SHP77 (cell line): ENCODE data around the gene FGFBP1.

Source experiments
- DNase-seq, 2 experiments: peaks; one replicate each; lab custom pipeline; 2025; lab: John Stamatoyannopoulos, UW

The FGFBP1 gene

DNA sequence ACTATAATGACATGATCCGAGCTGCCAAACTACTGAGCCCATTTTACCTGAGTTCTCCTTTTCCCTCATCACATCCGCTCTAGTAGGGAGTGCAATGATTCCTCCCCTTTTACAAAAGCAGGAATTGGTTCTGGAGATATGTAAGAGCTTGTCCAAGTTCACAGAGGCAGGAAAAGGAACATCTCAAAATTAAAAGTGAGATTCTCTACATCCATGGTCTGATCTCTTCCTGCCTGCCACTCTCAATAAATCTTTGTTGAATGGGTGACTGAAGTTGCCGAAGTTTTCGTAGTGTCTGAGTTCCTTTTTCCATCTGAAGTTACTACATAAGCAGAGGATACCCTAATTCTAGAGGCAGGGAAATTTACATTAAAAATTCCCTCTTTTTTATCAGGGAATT is at the start of gene FGFBP1:
FGFBP1 (minus strand) TSS at position 101 of the 400 bp plus-strand sequence. CDS start 2,108 bp downstream, outside the sequence.
- DNase-seq, result no peak

DNA sequence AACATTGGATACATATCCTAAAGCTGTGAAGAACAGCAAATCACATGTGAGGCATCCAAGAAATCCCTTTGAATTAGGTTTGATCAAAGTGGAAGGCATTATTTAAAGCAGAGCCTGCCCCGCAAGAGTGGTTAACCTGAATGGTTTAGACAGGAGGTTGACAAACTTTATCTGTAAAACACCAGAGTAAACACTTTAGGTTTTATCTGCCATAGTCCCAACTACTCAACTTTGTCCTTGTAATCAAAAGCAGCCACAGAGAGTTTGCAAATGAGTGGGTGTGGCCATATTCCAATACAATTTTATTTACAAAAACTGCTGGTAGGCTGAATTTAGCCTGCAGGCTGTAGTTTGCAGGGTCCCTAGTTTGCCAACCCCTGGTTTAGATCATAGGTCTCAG is 49.7 kb upstream of the FGFBP1 start:
- no peak for DNase-seq

DNA sequence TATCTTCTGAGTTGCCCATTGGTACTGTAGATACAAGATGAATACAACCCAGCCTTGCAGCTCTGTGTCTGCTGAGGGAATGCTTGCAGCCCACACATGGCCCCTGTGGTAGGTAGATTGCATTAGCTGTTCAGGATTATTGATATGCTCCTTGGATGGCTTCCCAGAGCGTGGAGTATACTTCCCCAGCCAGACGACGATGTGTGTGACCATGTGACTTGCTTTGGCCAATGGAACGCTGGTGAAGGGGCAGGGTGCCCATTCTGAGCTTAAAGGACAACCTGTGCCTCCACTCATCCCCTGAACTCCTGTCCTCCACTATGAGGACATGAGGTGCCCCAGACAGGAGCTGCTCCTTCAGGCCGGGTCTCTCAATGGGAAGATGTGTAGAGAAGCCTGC is 48.4 kb upstream of the FGFBP1 start:
- no peak for DNase-seq

DNA sequence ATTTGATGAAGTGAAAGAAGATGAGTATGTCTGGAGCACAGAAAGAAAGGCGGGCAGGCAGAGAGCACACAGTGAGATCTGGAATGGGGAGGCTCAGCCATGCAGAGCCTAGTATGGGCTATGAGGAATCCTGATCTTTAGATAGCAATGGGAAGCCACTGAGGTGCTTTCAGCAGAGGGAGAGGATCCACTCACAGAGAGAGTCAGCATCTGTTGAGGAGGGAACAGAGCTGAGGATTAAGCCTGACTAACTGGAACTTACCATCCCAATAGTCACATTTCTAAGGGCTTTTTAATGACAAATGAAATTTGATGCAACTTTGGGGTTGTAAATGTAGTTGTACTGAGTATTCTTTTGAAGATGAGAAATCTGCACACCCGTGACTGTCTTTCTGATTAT is 45.1 kb upstream of the FGFBP1 start:
- no peak for DNase-seq

DNA sequence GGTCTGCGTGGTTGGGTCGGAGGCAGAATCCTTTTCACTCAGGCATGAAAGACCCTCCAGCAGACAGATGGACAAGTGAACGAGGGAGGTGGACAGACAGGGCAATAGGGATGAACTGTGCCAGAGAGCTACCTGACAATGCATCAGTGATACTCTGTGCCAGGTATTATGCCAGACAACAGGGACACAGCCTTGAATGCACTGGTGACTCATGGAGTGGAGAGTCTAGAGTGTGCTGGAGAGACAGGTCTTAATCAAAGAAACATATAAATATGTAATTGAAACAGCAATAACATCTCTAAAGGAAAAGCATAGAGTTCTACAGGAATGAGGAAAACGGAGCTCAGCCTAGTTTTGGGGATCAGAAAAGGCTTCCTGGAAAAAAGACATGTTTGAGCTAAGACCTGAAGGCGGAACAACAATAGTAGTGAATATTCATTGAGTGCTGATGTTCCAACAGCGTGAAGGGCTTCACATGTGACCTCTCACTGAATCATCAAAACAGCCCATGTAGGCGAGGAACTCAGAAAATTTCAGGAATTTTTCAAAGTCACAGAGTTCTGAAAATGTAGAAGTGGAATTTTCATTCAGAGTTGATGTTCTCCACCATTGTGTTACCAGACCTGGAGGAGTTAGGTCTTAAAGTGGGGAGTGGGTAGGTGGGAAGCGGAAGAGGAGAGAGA is 44.4 kb upstream of the FGFBP1 start:
- no peak for DNase-seq

DNA sequence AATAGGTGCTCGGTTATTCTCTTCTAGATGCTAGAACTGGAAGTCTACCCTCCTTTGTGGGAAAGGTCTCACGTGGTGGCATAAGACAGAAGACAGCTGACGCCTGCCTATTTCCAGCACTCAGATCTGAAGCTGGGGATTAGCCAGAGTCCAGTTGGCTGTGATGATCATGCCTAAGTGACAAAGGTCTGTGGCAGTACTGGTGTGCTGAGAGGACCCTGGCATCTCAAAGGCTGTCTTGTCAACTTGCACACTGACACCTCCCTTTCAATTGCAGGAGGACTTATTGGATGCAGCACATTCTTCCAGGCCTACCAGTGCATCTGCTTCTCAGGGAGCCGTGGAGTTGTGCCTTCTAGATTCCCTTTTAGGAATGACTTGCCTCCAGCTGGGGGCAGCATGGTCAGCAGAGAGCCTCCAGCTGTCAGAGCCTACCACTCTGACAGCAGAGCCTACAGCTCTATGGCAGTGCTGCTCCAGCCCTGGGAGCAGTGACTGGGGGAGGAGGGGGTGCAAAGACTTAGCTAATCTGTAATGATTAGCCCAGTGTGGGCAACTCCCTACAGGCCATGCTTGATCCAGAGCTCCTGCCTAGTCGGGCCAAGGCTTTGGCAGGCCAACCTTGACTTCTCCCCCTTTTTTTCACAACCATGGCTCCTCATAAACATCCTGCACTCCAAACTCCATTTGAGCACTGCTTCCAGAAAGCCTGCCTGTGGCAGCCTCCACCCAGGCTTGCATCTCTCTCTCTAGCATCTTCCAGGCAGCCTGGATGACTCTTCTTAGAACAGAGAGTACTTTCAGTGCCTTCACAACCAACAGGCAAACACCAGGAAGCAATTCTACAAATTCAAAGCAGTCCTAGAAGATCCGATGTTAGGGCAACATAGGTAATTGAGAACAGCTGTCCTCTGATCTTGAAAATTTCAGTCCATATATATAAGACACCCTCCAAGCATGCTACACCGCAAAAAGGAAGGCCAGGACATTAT is 38.2 kb upstream of the FGFBP1 start:
- no peak for DNase-seq

DNA sequence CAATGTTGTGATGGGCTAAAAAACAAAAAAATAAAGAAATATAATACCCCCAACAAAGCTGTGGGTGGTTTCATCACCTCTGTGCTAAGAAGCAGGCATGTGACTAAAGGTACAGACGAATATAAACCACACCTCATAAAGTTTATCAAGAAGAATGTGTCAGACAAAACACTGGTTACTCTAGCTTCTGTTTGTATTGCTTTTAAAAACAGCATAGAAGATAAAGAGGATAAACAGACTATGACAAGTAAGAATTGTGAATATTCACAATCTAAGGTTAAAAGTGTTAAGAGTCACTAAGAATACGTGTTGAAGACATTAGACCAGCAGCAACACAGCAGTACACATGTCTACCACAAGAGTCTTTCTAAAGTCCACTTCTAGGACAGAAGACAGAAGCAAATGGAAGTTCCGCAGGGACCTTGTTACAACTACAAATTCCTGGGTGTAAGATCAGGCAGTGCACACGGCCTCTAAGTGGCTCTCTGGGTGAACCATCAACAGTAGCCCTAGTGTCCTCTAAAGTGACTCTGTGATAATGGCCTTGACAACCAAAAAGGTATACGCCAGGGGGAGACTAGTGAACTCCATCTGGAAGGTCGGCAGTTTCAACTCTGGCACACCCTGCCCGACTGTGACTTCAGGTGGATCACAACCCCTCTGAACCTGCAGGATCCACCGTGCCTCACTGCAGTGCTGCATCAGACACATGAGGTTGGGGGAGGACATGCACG is 32.7 kb upstream of the FGFBP1 start:
- DNase-seq, result no peak

DNA sequence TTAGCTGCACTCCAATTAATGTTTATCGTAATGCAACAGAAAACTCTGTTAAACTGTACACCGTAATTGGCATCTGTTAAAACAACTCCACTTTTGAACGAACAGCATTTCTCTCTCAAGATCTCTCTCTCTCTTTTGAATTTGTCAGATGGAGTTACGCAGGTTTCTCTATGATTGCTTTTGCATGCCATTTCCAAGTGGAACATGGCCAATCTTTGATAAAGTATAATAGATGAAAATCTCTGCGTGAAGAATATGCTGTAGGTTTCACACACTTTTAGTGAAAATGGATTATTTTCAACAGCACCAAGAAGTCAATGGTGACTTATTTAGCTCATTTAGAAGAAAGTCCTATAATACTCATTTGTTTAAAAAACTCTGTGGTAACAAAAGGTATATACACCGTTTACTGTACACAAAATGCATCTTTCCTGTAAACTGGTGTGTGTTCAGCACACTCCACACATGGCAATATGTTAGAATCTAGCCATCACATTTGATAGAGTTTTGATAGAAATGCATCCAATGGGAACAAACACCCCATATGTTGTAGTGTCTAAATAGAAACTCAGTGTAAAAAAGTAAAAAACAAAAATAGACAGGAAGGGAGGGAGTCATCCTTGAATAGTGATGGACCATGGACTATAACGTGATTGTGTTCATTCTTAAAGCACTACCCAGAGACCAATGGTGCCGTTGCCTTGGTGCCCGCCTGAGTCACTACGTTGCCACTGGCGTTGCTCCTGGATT is 30.2 kb upstream of the FGFBP1 start:
- no peak for DNase-seq

DNA sequence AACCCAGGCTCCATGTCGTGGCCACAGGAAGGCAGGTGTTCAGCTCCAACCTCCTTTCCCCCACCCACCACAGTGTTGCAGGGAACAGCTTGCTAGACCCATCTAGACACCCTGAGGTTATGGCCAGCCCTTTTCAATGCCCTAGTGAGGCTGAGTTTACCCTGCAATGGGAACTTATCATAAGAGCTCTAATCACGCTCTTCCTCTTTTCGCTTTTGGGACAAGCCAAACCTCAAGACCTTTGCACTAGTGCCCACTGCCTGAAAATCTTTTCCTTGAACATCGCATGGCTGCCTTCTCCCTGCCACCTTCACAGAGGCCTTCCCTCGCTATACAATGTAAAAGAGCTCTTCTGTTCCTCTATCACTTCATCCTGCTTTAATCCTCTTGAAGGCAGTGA is 26.8 kb upstream of the FGFBP1 start:
- DNase-seq, result no peak

DNA sequence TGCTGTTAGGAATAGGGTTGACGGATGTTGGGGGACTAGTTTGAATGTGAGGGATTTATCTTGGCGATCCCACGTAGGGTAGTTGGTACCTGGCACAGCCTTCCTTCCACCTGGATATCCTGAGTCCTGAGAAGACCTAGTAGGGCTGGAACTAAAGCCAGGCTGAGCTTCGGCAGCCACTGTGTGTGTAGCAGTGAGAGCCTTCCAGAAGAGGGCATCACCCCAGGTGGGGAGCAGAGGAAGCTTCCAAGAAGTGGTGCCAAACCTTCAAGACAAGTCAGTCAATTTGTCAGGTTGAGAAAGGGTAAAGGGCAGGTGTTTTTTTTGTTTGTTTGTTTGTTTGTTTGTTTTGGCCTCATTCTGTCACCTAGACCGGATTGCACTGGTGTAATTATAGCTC is 25.6 kb upstream of the FGFBP1 start:
- no peak for DNase-seq

DNA sequence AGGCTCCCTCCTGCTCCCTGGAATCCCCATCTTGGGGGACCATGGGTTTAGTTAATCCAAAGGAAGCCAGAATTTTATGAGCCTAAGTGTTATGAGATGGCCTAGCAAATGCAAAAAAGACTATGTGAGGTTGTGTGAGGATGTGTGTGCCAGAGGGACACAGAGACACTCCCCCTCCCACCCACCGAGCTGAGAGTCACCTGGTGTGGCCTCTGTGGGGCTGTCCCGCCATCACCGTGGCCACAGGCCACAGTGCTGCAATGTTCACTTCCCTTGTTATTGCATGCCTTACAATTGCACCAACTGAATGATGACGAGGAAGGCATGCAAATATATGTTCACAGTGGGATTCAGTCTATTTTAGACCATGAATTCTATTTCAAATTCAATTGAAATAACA is 25.0 kb upstream of the FGFBP1 start:
- DNase-seq, result no peak

DNA sequence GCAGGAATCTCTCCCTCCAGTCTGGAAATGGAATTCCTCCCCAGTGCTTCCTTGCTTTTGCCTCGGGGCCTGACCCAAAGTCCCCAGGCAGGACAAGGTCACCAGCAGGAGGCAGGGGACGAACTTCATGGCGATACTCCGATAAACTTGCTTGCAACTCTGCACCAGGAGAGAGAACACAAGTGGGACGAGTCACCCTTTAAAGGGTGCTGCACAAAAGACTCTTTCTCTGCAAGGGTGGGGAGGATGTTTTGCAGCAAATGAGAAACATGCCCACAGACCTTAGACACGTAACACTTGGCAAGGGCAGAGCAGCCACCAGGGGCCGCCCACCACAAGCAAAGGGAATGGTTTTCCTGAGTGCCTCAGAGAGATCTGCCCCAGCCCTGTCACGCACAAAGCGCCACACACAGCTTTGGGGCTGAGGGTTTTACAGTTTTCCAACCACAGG is 24.5 kb upstream of the FGFBP1 start, which contains the start of gene FGFBP2:
FGFBP2 (minus strand) TSS at position 175 of the 451 bp plus-strand sequence; CDS start at position 129, 46 bp downstream.
- DNase-seq, result peak in 1 of 2 experiments; percentile 23

DNA sequence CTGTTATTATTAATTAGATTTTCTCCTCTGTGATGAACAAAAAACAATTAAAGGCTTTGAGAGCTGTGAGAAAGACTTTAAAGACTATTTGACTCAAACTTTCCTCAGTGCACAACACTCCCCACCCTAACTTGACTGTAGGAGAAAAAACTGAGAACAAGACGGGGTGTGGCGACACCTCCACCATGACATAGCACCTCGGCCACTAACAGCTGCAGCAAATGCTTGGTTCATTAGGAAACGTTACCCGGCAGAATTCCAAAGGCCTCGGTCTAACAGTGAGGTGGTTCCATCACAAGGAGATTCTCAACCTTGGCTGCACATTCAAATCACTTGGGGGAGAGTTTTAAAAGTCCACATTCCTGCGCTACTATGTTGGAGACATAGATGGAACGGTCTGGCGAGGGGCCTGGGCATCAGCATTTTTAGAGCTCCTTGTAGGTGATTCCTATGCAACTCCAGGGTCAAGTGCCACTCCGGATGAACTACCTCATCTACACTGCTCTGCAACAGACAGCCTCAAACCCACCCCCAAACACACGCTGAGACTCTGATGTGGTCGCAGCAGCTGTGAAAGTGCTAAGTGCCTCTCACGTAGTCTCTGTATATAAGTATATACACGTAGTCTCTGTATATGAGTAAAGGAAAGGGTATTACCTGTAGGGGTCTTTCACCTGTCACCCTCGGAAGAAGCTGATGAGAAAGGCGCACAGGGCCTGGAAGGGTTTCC is 23.4 kb upstream of the FGFBP1 start:
- DNase-seq, result no peak

DNA sequence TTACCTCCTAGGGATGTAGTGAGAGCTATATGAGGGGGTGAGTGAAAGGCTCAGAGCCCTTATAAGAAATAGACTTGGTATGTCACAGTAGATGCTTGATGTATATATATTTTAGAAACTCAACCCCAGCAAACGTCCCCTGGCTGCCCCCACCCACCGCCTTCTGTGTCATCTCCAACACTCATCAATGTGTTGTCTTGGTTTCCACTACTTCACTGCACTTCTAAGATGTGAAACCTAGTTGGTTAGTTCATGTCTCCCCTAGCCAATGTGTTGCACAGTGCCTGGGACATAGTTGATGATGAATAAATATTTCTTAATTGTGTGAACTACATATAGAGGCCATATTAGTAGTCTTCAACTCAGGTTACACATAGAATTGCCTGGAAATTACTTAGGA is 20.0 kb upstream of the FGFBP1 start:
- no peak for DNase-seq

DNA sequence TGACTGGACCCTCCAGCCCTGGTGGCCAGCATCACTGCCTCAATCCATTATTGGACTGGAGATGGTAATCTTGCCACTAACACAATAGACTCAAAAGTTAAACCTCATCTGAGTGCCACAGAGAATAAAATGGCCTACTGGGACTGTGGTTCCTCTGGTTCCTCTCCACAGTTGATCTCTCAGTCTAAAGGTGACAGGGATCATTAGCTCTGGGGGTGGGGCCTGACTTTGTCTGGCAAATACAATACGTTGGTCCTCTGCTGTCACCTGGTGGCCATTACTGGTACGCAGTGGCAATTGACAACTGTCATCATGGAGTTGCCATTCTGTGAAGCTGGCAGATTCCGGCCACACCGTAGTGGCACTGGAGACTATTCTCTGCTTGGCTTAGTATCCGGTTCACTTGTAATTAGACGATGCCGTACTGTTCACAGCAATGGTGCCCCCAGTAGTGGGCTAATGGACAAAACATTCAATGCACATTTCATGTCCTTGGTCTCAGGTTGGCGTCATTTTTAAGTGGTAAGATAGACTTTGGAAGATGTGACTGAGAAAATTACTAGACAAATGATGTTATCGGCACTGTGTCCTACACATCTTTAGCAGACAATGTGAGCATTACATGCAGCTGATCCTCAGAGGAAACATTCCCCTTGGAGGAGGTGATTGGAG is 17.8 kb upstream of the FGFBP1 start:
- DNase-seq, result peak; percentile 32 to 48

DNA sequence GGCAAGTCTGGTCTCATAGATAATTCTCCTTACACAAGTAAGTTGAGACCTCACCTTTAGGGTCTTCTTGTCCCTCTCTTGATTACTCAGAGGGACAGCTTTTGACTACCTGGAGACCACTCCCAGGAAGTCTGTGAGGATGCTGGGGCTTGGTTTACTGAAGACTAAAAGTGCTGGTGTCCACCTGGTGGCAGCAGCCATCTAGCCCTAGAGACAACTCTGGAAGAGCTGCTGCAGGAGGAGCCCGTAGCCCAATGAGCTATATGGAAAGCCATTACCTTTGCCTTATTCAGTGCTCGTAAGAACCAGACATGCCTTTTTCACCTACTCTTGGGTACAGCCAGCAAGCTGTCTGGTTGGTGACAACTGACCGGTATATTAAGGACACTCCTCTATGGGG is 17.1 kb upstream of the FGFBP1 start:
- DNase-seq, result no peak

DNA sequence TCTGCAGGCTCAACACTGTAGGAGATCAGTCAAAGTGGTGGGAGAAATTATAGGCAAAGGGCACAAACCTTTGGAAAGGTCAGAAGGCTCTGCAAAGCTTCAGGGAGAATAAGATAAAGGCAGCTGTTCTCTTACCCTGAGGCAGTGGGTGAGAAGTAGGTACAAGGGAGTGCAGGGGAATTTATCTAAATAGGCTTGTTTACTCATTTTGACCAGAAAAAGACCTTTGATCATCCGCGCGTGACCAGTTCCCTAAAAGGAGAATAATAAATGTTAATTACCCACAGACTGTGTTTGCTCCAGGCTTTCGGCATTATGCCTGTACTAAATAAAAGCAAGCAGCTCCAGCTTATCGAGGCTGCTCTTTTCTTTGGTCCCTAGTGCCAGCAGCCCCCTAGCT is 15.1 kb upstream of the FGFBP1 start:
- no peak for DNase-seq

DNA sequence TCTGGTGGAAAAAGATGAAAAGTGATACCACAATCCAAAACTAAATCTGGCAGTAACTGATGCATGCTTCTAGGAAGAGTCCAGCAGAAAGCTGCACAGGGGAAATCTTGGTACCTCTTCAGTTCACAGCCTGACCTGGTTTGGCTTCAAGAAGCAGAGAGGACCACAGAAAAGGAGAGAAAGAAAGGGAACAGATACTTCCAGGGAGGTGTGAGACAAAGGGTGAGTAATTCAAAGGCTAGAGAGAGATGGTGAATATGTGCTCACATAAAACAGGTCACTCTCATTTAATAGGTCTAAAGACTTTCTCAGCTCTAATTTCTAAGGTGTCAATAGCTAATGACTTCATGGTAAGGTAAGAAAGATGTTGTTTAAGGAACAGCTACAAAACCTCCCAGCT is 13.2 kb upstream of the FGFBP1 start:
- DNase-seq, result no peak

DNA sequence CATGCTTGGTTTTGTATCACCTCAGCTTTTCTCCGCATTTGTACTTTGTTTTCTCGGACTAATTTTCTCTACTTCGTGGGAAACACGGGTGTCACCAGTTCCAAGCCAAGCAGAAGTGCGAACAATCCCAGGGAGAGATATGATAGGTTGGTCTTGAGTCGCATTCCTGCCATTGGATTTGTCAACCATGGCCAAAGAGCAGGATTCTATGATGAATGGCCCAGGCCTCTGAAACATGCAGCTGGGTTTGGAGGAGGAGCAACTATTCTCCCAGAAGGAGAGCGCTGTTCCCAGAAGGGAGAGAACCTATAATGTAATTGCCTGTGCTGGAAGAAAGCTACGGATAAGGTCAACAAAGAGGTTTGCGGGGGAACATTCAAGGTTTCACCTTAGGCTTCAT is 10.3 kb upstream of the FGFBP1 start:
- no peak for DNase-seq

DNA sequence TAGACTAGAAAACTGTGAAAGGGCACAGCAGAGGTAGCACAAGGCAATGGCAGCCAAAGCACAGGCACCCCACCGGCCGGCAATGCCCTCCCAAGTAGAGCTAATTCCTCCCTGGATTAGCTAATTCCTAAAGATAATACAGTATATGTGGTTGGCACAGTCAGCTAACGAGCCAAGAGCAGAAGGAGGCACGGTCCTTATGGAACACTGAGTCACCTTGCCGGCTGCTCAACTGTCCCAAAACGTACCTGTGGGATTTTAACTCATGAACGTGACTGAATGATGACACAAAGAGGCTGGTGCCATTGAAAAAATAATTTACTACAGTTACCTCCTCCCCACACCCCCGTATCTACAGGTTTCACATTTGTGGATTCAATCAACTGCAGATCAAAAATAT is 9.1 kb upstream of the FGFBP1 start:
- no peak for DNase-seq
